T-cell (primary cell): ENCODE data around the gene WFDC12. TPM values are rescaled to one million over a fixed set of nuclear protein-coding genes. Genes with fewer than 3 reads are reported as not detected.

ENCODE experiments used
- ATAC-seq, 4 experiments: fragments of 200-7000 bp in 3 of 4; fragments of 150-1000 bp in 1 of 4; cut with Tn5 transposase; replicated peaks in 1 of 4; 1 replicate in 3 of 4; 2 replicates in 1 of 4; pipeline ENCODE4 v1.10.0; 2021; ENCODE audit warnings: moderate library complexity in 3 of 4, mild to moderate bottlenecking in 2 of 4, moderate number of reproducible peaks in 1 of 4
- CTCF ChIA-PET, 2 donors: fragments of 300-600 bp; sonication (Branson Sonifier 250); formaldehyde crosslinking; loops; one replicate each; lab custom pipeline; 2022; ENCODE audit warnings: antibody characterized with exemption in 2 of 2; lab: Charles Lee
- POLR2A ChIA-PET, 2 donors: fragments of 300-600 bp; sonication (Branson Sonifier 250); formaldehyde crosslinking; loops; one replicate each; lab custom pipeline; 2022; ENCODE audit warnings: antibody characterized with exemption in 2 of 2; lab: Charles Lee
- DNase-seq, 35 experiments: peaks; one replicate each; pipeline versions ENCODE4 v3.0.0 to v3.0.0-alpha.2; 2013 to 2023
- H3K27ac ChIP-seq: one replicate; pipeline ENCODE4 v1.5.1; 2013; ENCODE audit warnings: low read length
- H3K27me3 ChIP-seq, 2 experiments: replicated peaks in 1 of 2; 1 replicate in 1 of 2; 2 replicates in 1 of 2; pipeline versions ENCODE4 v1.6.1 to v1.7.0; 2013; ENCODE audit warnings: low read length in 1 of 2, mixed read lengths in 1 of 2; ENCODE audit not compliant: control insufficient read depth in 2 of 2, insufficient read depth in 2 of 2; ENCODE audit errors: extremely low read depth in 1 of 2
- H3K36me3 ChIP-seq, 2 donors: 1 replicate in 1 of 2; 2 replicates in 1 of 2; pipeline versions ENCODE4 v1.6.1 to v1.7.0; 2013; ENCODE audit warnings: low read length in 1 of 2; ENCODE audit not compliant: control insufficient read depth in 2 of 2, insufficient read depth in 1 of 2; ENCODE audit errors: extremely low read depth in 1 of 2
- H3K4me1 ChIP-seq, 2 experiments: 1 replicate in 1 of 2; 2 replicates in 1 of 2; pipeline versions ENCODE4 v1.6.1 to v1.7.0; 2013; ENCODE audit warnings: low read length in 2 of 2, mixed read lengths in 1 of 2; ENCODE audit not compliant: insufficient read depth in 2 of 2, control insufficient read depth in 1 of 2; ENCODE audit errors: extremely low read depth in 1 of 2
- H3K4me3 ChIP-seq, 2 donors: 1 replicate in 1 of 2; 2 replicates in 1 of 2; pipeline versions ENCODE4 v1.5.1 to v1.7.0; 2013; ENCODE audit warnings: mild to moderate bottlenecking in 2 of 2, low read length in 1 of 2, moderate library complexity in 1 of 2; ENCODE audit not compliant: control insufficient read depth in 1 of 2; ENCODE audit errors: extremely low read depth in 1 of 2
- H3K9me3 ChIP-seq: 2 replicates; pipeline ENCODE4 v1.7.0; 2013
- H3K27ac Mint-ChIP-seq, 2 donors: one replicate each; pipeline ENCODE4 v1.8.0; 2020 to 2021; ENCODE audit warnings: mild to moderate bottlenecking in 2 of 2, mixed read lengths in 2 of 2
- H3K27me3 Mint-ChIP-seq, 2 donors: one replicate each; pipeline ENCODE4 v1.8.0; 2021 to 2022; ENCODE audit warnings: mixed read lengths in 2 of 2
- H3K36me3 Mint-ChIP-seq: one replicate; pipeline ENCODE4 v1.8.0; 2021; ENCODE audit warnings: mixed read lengths
- H3K4me1 Mint-ChIP-seq, 3 donors: one replicate each; pipeline ENCODE4 v1.8.0; 2020 to 2022; ENCODE audit warnings: mixed read lengths in 3 of 3, mild to moderate bottlenecking in 1 of 3
- H3K4me3 Mint-ChIP-seq, 3 donors: one replicate each; pipeline ENCODE4 v1.8.0; 2020 to 2022; ENCODE audit warnings: mild to moderate bottlenecking in 3 of 3, mixed read lengths in 3 of 3, moderate library complexity in 3 of 3
- H3K9me3 Mint-ChIP-seq, 3 donors: one replicate each; pipeline ENCODE4 v1.8.0; 2020 to 2022; ENCODE audit warnings: mixed read lengths in 3 of 3
- WGBS: methylation state at CpG from one replicate; pipeline ENCODE4 v1.1.5; 2013; ENCODE audit warnings: missing lambda C conversion rate; ENCODE audit not compliant: insufficient coverage; 5-methylcytosine and 5-hydroxymethylcytosine counted together
- total RNA-seq, 35 experiments: library from RNA in 6 of 35; stranded (reverse) in 6 of 35; fragments of 120-200 nt in 1 of 35; gene quantifications; one replicate each; pipeline versions ENCODE4 v1.2.1 to v1.2.4 and lab custom pipeline; 2013 to 2026

WFDC12 gene
- total RNA-seq (not detected), total RNA-seq (lab: John Stamatoyannopoulos, UW) (0 reads per million in 29 experiments)
- not detected for total RNA-seq (2013)

GRCh38 chr20:45124365-45124764, at the start of gene WFDC12:
TSS of gene WFDC12 (minus strand) at chr20:45124465. CDS start at chr20:45124447, 18 bp downstream.
- 100% methylated on average over 1 of the region's 6 CpGs for WGBS
- Mint-ChIP-seq H3K4me1 (no peaks in the 10 kb centered on the region), H3K27me3 (peaks cover 32 to 35% of the 10 kb centered on the region in 2 donors), H3K4me3 (no peak within 1 kb of the TSS), H3K9me3 (no peaks in the 10 kb centered on the region), H3K27ac (no peak within 1 kb of the TSS), H3K36me3 (no peaks in the 10 kb centered on the region)
- H3K9me3 ChIP-seq = no peaks in the 10 kb centered on the region
- H3K4me1 ChIP-seq = no peaks in the 10 kb centered on the region
- no peaks in the 10 kb centered on the region for H3K36me3 ChIP-seq
- no peak within 1 kb of the TSS for H3K4me3 ChIP-seq
- H3K27ac ChIP-seq = no peak within 1 kb of the TSS
- H3K27me3 ChIP-seq = peaks cover 0 to 10% of the 10 kb centered on the region in 2 experiments
- DNase-seq (no peak), ATAC-seq (no peak)
- POLR2A ChIA-PET = no interaction called here
- CTCF ChIA-PET = no interaction called here

- DNase-seq (no peak), ATAC-seq (no peak)
- Mint-ChIP-seq H3K9me3 (peaks cover 0 to 8% (median 2%) of the 10 kb centered on the region in 3 donors), H3K4me1 (no peaks in the 10 kb centered on the region), H3K36me3 (no peaks in the 10 kb centered on the region), H3K27ac (no peak overlapping the region), H3K27me3 (peaks cover 10% of the 10 kb centered on the region in 2 donors), H3K4me3 (no peak overlapping the region)
- H3K36me3 ChIP-seq = no peaks in the 10 kb centered on the region
- H3K27ac ChIP-seq = no peak overlapping the region
- ChIA-PET POLR2A (no interaction called here), CTCF (no interaction called here)
- no CpG with 5 or more reads among the region's 1 CpG for WGBS
- no peaks in the 10 kb centered on the region for H3K9me3 ChIP-seq
- H3K27me3 ChIP-seq = peaks cover 2 to 15% of the 10 kb centered on the region in 2 experiments
- H3K4me3 ChIP-seq = no peak overlapping the region
- H3K4me1 ChIP-seq = no peaks in the 10 kb centered on the region
These were observed 49.3 kb upstream of the WFDC12 start for GRCh38 chr20:45173522-45173921.

GRCh38 chr20:45164906-45165305, 40.6 kb upstream of the WFDC12 start:
- POLR2A ChIA-PET = no interaction called here
- Mint-ChIP-seq H3K4me1 (no peaks in the 10 kb centered on the region), H3K36me3 (peaks cover 5% of the 10 kb centered on the region), H3K4me3 (no peak overlapping the region), H3K27me3 (peaks cover 57 to 67% of the 10 kb centered on the region in 2 donors), H3K9me3 (peaks cover 8 to 43% (median 11%) of the 10 kb centered on the region in 3 donors), H3K27ac (no peak overlapping the region)
- H3K4me3 ChIP-seq = no peak overlapping the region
- H3K36me3 ChIP-seq = no peaks in the 10 kb centered on the region
- CTCF ChIA-PET = no interaction called here
- no peak for ATAC-seq
- no peaks in the 10 kb centered on the region for H3K4me1 ChIP-seq
- H3K27ac ChIP-seq = no peak overlapping the region
- no CpG with 5 or more reads among the region's 1 CpG for WGBS
- DNase-seq = no peak
- peaks cover 3 to 6% of the 10 kb centered on the region in 2 experiments for H3K27me3 ChIP-seq
- H3K9me3 ChIP-seq = no peaks in the 10 kb centered on the region

- Histone ChIP-seq H3K27me3 (peaks cover 3 to 6% of the 10 kb centered on the region in 2 experiments), H3K4me3 (no peak overlapping the region), H3K36me3 (no peaks in the 10 kb centered on the region), H3K9me3 (no peaks in the 10 kb centered on the region), H3K27ac (no peak overlapping the region), H3K4me1 (no peaks in the 10 kb centered on the region)
- Mint-ChIP-seq H3K4me3 (no peak overlapping the region), H3K27ac (no peak overlapping the region), H3K27me3 (peaks cover 63 to 69% of the 10 kb centered on the region in 2 donors), H3K4me1 (no peaks in the 10 kb centered on the region), H3K9me3 (peaks cover 20 to 53% (median 21%) of the 10 kb centered on the region in 3 donors), H3K36me3 (peaks cover 5% of the 10 kb centered on the region)
- ChIA-PET CTCF (no interaction called here), POLR2A (no interaction called here)
- 56% methylated on average over 1 of the region's 1 CpG for WGBS
- DNase-seq (no peak), ATAC-seq (no peak)
These were observed 39.0 kb upstream of the WFDC12 start for GRCh38 chr20:45163083-45163803.

GRCh38 chr20:45157962-45158361, 33.7 kb upstream of the WFDC12 start:
- Histone ChIP-seq H3K4me3 (no peak overlapping the region), H3K4me1 (no peaks in the 10 kb centered on the region), H3K27ac (no peak overlapping the region), H3K36me3 (no peaks in the 10 kb centered on the region), H3K27me3 (peaks cover 0 to 20% of the 10 kb centered on the region in 2 experiments), H3K9me3 (no peaks in the 10 kb centered on the region)
- no CpG with 5 or more reads among the region's 1 CpG for WGBS
- ChIA-PET POLR2A (no interaction called here), CTCF (no interaction called here)
- Mint-ChIP-seq H3K27ac (no peak overlapping the region), H3K36me3 (no peaks in the 10 kb centered on the region), H3K4me1 (no peaks in the 10 kb centered on the region), H3K4me3 (no peak overlapping the region), H3K9me3 (peaks cover 21 to 38% (median 23%) of the 10 kb centered on the region in 3 donors), H3K27me3 (peaks cover 50 to 53% of the 10 kb centered on the region in 2 donors)
- DNase-seq (no peak), ATAC-seq (no peak)

GRCh38 chr20:45156713-45157112, 32.4 kb upstream of the WFDC12 start:
- Mint-ChIP-seq H3K4me1 (no peaks in the 10 kb centered on the region), H3K27ac (no peak overlapping the region), H3K9me3 (peaks cover 14 to 27% (median 18%) of the 10 kb centered on the region in 3 donors), H3K36me3 (no peaks in the 10 kb centered on the region), H3K4me3 (no peak overlapping the region), H3K27me3 (peaks cover 49 to 50% of the 10 kb centered on the region in 2 donors)
- WGBS = no CpG with 5 or more reads among the region's 2 CpGs
- ChIA-PET CTCF (no interaction called here), POLR2A (no interaction called here)
- Histone ChIP-seq H3K36me3 (no peaks in the 10 kb centered on the region), H3K4me3 (no peak overlapping the region), H3K4me1 (no peaks in the 10 kb centered on the region), H3K27ac (no peak overlapping the region), H3K27me3 (peaks cover under 1 to 21% of the 10 kb centered on the region in 2 experiments), H3K9me3 (no peaks in the 10 kb centered on the region)
- no peak for ATAC-seq
- DNase-seq = no peak
